Neuronal stem cell (in vitro differentiated cells): ENCODE data around the gene NRF1.

Experiments used
- DNase-seq: peaks from one replicate; pipeline ENCODE4 v3.0.0-alpha.2; 2013; ENCODE audit warnings: low spot score
- H2AFZ ChIP-seq: one replicate; pipeline ENCODE4 v1.6.1; 2013; ENCODE audit warnings: mild to moderate bottlenecking, low read length, inconsistent platforms
- H2AK5ac ChIP-seq: 2 replicates; pipeline ENCODE4 v1.6.1; 2013; ENCODE audit warnings: low read depth, mild to moderate bottlenecking, inconsistent platforms, low read length, moderate library complexity, mixed read lengths
- H2BK120ac ChIP-seq: 2 replicates; pipeline ENCODE4 v1.6.1; 2013; ENCODE audit warnings: low read depth, mild to moderate bottlenecking, inconsistent platforms, low read length, moderate library complexity, mixed read lengths
- H2BK12ac ChIP-seq: one replicate; pipeline ENCODE4 v1.6.1; 2013; ENCODE audit warnings: low read length, inconsistent platforms
- H2BK15ac ChIP-seq: 2 replicates; pipeline ENCODE4 v1.6.1; 2013; ENCODE audit warnings: mild to moderate bottlenecking, low read length, inconsistent platforms, mixed read lengths
- H2BK5ac ChIP-seq: one replicate; pipeline ENCODE4 v1.6.1; 2013; ENCODE audit warnings: inconsistent platforms, mild to moderate bottlenecking, low read length, moderate library complexity
- H3K14ac ChIP-seq: one replicate; pipeline ENCODE4 v1.6.1; 2013; ENCODE audit warnings: low read length, inconsistent platforms
- H3K18ac ChIP-seq: 2 replicates; pipeline ENCODE4 v1.6.1; 2013; ENCODE audit warnings: low read length, inconsistent platforms
- H3K23ac ChIP-seq: 2 replicates; pipeline ENCODE4 v1.6.1; 2013; ENCODE audit warnings: low read depth, mild to moderate bottlenecking, mixed read lengths, low read length, inconsistent platforms; ENCODE audit not compliant: poor library complexity
- H3K27ac ChIP-seq: replicated peaks from 3 replicates; pipeline ENCODE4 v1.5.1; 2013; ENCODE audit warnings: low read length, inconsistent platforms
- H3K27me3 ChIP-seq, 3 experiments: 2 replicates each; pipeline ENCODE4 v1.6.1; 2013; ENCODE audit warnings: low read length in 3 of 3, mild to moderate bottlenecking in 2 of 3, inconsistent platforms in 1 of 3, low read depth in 1 of 3, mixed read lengths in 1 of 3, moderate library complexity in 1 of 3; ENCODE audit not compliant: control insufficient read depth in 3 of 3, insufficient read depth in 3 of 3
- H3K36me3 ChIP-seq, 2 donors: replicated peaks in 1 of 2; 2 replicates each; pipeline ENCODE4 v1.6.1; 2013; ENCODE audit warnings: low read length in 2 of 2; ENCODE audit not compliant: control insufficient read depth in 2 of 2, insufficient read depth in 2 of 2
- H3K4ac ChIP-seq: 2 replicates; pipeline ENCODE4 v1.6.1; 2013; ENCODE audit warnings: inconsistent platforms, mild to moderate bottlenecking, low read length, moderate library complexity
- H3K4me1 ChIP-seq, 2 donors: 1 replicate in 1 of 2; 2 replicates in 1 of 2; pipeline ENCODE4 v1.6.1; 2013; ENCODE audit warnings: low read length in 2 of 2, low read depth in 1 of 2; ENCODE audit not compliant: control insufficient read depth in 2 of 2, insufficient read depth in 1 of 2
- H3K4me2 ChIP-seq: one replicate; pipeline ENCODE4 v1.6.1; 2013; ENCODE audit warnings: mild to moderate bottlenecking, low read length, inconsistent platforms; ENCODE audit not compliant: insufficient read depth, poor library complexity, severe bottlenecking
- H3K4me3 ChIP-seq, 2 donors: 2 replicates each; pipeline ENCODE4 v1.5.1; 2013; ENCODE audit warnings: low read length in 2 of 2, mild to moderate bottlenecking in 2 of 2, inconsistent platforms in 1 of 2, moderate library complexity in 1 of 2
- H3K79me1 ChIP-seq: one replicate; pipeline ENCODE4 v1.6.1; 2013; ENCODE audit warnings: low read depth, mild to moderate bottlenecking, inconsistent platforms, low read length, moderate library complexity
- H3K9ac ChIP-seq: one replicate; pipeline ENCODE4 v1.6.1; 2013; ENCODE audit warnings: mild to moderate bottlenecking, low read depth, low read length, inconsistent platforms; ENCODE audit not compliant: poor library complexity
- H3K9me3 ChIP-seq, 2 donors: replicated peaks in 1 of 2; 2 replicates each; pipeline versions ENCODE3 to v1.6.1; 2013; ENCODE audit warnings: low read length in 2 of 2, mild to moderate bottlenecking in 2 of 2, inconsistent platforms in 1 of 2, low read depth in 1 of 2, mixed read lengths in 1 of 2, moderate library complexity in 1 of 2; ENCODE audit not compliant: control insufficient read depth in 2 of 2, insufficient read depth in 1 of 2
- H4K8ac ChIP-seq: one replicate; pipeline ENCODE4 v1.6.1; 2013; ENCODE audit warnings: low read depth, mild to moderate bottlenecking, inconsistent platforms, low read length, moderate library complexity
- H4K91ac ChIP-seq: one replicate; pipeline ENCODE4 v1.6.1; 2013; ENCODE audit warnings: low read length, low read depth, mild to moderate bottlenecking, inconsistent platforms; ENCODE audit not compliant: poor library complexity
- WGBS, 2 donors: extraction: QIAGEN DNeasy Blood & Tissue Kit; methylation state at CpG; one replicate each; pipeline ENCODE4 v1.1.7; 2013; ENCODE audit warnings: missing lambda C conversion rate in 2 of 2, mixed read lengths in 1 of 2; ENCODE audit not compliant: insufficient read length in 2 of 2, insufficient replicate concordance in 1 of 2; ENCODE audit errors: extremely low coverage in 2 of 2; 5-methylcytosine and 5-hydroxymethylcytosine counted together

Gene NRF1

DNA sequence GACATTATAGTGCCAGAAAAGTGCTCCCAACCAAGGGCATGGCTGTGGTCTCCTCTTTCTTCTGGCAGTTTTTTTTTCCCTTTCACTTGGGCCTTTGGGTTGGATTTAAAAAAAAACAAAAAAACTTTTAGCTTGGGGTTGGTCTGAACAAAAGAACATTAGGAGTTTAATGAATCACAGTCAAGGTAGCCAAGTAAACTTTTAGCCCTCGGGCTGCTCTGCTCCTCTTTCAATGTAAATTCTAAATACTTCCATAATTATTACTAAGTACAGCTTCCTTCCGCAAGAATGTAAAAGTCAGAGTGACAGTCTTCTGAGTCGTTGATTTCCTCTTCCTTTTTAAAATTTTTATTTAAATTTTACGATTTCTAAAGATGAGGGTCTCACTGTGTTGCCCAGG is 79.2 kb downstream of the NRF1 start:
- Histone ChIP-seq H2BK12ac (no peak overlapping the region), H3K4me2 (no peak overlapping the region), H2BK15ac (no peak overlapping the region), H3K79me1 (peaks cover 5% of the 10 kb centered on the region), H3K4me1 (no peaks in the 10 kb centered on the region), H4K8ac (no peak overlapping the region), H3K27me3 (no peaks in the 10 kb centered on the region), H2AK5ac (no peak overlapping the region), H3K9ac (no peak overlapping the region), H3K36me3 (peaks cover 14 to 54% of the 10 kb centered on the region in 2 donors), H3K23ac (no peak overlapping the region), H2BK120ac (no peak overlapping the region), H2AFZ (no peak overlapping the region), H3K14ac (no peak overlapping the region), H3K27ac (no peak overlapping the region), H3K18ac (no peak overlapping the region), H4K91ac (no peak overlapping the region), H2BK5ac (no peak overlapping the region), H3K4ac (no peak overlapping the region), H3K9me3 (no peaks in the 10 kb centered on the region), H3K4me3 (no peak overlapping the region)
- DNase-seq, result no peak
- no CpG with 5 or more reads among the region's 4 CpGs for WGBS, 2 donors

GRCh38 chr7:129698516-129699418 is 87.2 kb downstream of the NRF1 start:
- Histone ChIP-seq H2AK5ac (no peak overlapping the region), H2BK120ac (no peak overlapping the region), H3K4me3 (no peak overlapping the region), H3K27me3 (no peaks in the 10 kb centered on the region), H2BK15ac (no peak overlapping the region), H3K14ac (no peak overlapping the region), H3K4me1 (no peaks in the 10 kb centered on the region), H3K4me2 (no peak overlapping the region), H3K4ac (no peak overlapping the region), H3K18ac (no peak overlapping the region), H3K23ac (no peak overlapping the region), H2BK12ac (no peak overlapping the region), H2BK5ac (no peak overlapping the region), H4K91ac (no peak overlapping the region), H3K79me1 (no peaks in the 10 kb centered on the region), H2AFZ (no peak overlapping the region), H3K9ac (no peak overlapping the region), H3K9me3 (no peaks in the 10 kb centered on the region), H3K36me3 (peaks cover 5 to 20% of the 10 kb centered on the region in 2 donors), H4K8ac (no peak overlapping the region), H3K27ac (no peak overlapping the region)
- whole genome bisulfite sequencing, 2 donors, result no CpG with 5 or more reads among the region's 3 CpGs
- DNase-seq, result no peak

- Histone ChIP-seq H3K4ac (no peak overlapping the region), H3K4me3 (no peak overlapping the region), H2BK5ac (no peak overlapping the region), H2BK120ac (no peak overlapping the region), H2BK12ac (no peak overlapping the region), H3K9ac (no peak overlapping the region), H3K23ac (no peak overlapping the region), H3K14ac (no peak overlapping the region), H3K9me3 (peaks cover 0 to 8% of the 10 kb centered on the region in 2 donors), H4K91ac (no peak overlapping the region), H4K8ac (no peak overlapping the region), H3K36me3 (peaks cover 2 to 21% of the 10 kb centered on the region in 2 donors), H2AFZ (no peak overlapping the region), H3K27ac (no peak overlapping the region), H3K27me3 (no peaks in the 10 kb centered on the region), H3K18ac (no peak overlapping the region), H2BK15ac (no peak overlapping the region), H2AK5ac (no peak overlapping the region), H3K4me2 (no peak overlapping the region), H3K4me1 (no peaks in the 10 kb centered on the region), H3K79me1 (no peaks in the 10 kb centered on the region)
- no CpG with 5 or more reads among the region's 2 CpGs for WGBS, 2 donors
- no peak for DNase-seq
Observed at GRCh38 chr7:129702316-129702715, 90.8 kb downstream of the NRF1 start.

- no peak overlapping the region for H3K18ac ChIP-seq
- no peak overlapping the region for H3K14ac ChIP-seq
- no peak for DNase-seq
- peaks cover 0 to 8% of the 10 kb centered on the region in 2 donors for H3K9me3 ChIP-seq
- no peak overlapping the region for H2BK12ac ChIP-seq
- H2BK15ac ChIP-seq, result no peak overlapping the region
- no peak overlapping the region for H2AK5ac ChIP-seq
- no peak overlapping the region for H2AFZ ChIP-seq
- H3K4me2 ChIP-seq, result no peak overlapping the region
- no peak overlapping the region for H3K4me3 ChIP-seq
- no peak overlapping the region for H3K9ac ChIP-seq
- H4K8ac ChIP-seq, result no peak overlapping the region
- no peaks in the 10 kb centered on the region for H3K4me1 ChIP-seq
- no peak overlapping the region for H2BK120ac ChIP-seq
- H3K27me3 ChIP-seq, result no peaks in the 10 kb centered on the region
- no peak overlapping the region for H3K4ac ChIP-seq
- H3K23ac ChIP-seq, result no peak overlapping the region
- H4K91ac ChIP-seq, result no peak overlapping the region
- no peak overlapping the region for H2BK5ac ChIP-seq
- H3K36me3 ChIP-seq, result peaks cover 2 to 21% of the 10 kb centered on the region in 2 donors
- H3K27ac ChIP-seq, result no peak overlapping the region
- H3K79me1 ChIP-seq, result no peaks in the 10 kb centered on the region
- WGBS, 2 donors, result no CpG with 5 or more reads among the region's 3 CpGs
Observed at GRCh38 chr7:129702761-129703338, 91.3 kb downstream of the NRF1 start.
